Loucy (cell line): ENCODE measurements around the gene ANGPTL8.

Source experiments
- CTCF ChIP-seq: fragments of 200-600 bp; sonication (generic); conservative IDR thresholded peaks from 2 replicates; pipeline ENCODE4 v1.5.1; 2014; ENCODE audit warnings: mild to moderate bottlenecking, antibody characterized with exemption, low read length
- EZH2phosphoT487 ChIP-seq: fragments of 200-600 bp; IDR thresholded peaks from 2 replicates; pipeline ENCODE4 v1.6.1; 2018; ENCODE audit warnings: antibody characterized with exemption, mild to moderate bottlenecking, moderate library complexity, borderline replicate concordance

- TF ChIP-seq CTCF (no peak), EZH2phosphoT487 (no peak)
Measured at GRCh38 chr19:11261971-11262839, 22.8 kb downstream of the ANGPTL8 start, which contains the start of gene DOCK6.
